RPMI7951 (cell line): ENCODE measurements around the gene LRPPRC. TPM values are rescaled to one million over a fixed set of nuclear protein-coding genes. Genes with fewer than 3 reads are reported as not detected.

Source experiments
- DNase-seq: peaks from one replicate; pipeline ENCODE4 v3.0.0-alpha.2; 2012; ENCODE audit warnings: low read depth
- total RNA-seq: library from RNA; depleted of rRNA; stranded (reverse); fragments of >200 nt; shearing (Covaris generic); gene quantifications from 2 replicates; pipeline ENCODE4 v1.2.3, GENCODE V29; 2014

Gene LRPPRC
- total RNA-seq, 1 experiment from 2014 or later, result 50.5 TPM

GRCh38 chr2:43854671-43855070 is 141.1 kb downstream of the LRPPRC start:
- no peak for DNase-seq

- DNase-seq, result no peak
Measured at GRCh38 chr2:43853141-43854081, 142.4 kb downstream of the LRPPRC start.

DNA sequence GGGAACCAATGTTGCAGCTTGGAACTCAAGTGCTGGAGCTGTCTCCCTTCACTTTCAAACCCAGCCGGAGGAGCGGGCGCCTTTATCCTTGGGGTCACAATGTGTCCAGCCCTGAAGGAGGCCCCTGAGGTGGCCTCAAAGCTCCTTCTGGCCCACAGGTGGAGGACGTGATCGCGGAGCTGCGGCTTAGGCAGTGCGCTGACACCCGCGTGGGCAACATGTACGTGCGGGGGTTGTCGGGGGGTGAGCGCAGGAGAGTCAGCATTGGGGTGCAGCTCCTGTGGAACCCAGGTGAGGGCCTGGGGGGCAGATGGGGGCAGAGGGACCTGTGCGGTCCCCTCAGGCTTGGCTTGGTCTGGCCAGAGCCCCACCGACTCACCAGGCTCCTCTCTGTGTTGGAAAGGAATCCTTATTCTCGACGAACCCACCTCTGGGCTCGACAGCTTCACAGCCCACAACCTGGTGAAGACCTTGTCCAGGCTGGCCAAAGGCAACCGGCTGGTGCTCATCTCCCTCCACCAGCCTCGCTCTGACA is 143.5 kb downstream of the LRPPRC start:
- no peak for DNase-seq

DNA sequence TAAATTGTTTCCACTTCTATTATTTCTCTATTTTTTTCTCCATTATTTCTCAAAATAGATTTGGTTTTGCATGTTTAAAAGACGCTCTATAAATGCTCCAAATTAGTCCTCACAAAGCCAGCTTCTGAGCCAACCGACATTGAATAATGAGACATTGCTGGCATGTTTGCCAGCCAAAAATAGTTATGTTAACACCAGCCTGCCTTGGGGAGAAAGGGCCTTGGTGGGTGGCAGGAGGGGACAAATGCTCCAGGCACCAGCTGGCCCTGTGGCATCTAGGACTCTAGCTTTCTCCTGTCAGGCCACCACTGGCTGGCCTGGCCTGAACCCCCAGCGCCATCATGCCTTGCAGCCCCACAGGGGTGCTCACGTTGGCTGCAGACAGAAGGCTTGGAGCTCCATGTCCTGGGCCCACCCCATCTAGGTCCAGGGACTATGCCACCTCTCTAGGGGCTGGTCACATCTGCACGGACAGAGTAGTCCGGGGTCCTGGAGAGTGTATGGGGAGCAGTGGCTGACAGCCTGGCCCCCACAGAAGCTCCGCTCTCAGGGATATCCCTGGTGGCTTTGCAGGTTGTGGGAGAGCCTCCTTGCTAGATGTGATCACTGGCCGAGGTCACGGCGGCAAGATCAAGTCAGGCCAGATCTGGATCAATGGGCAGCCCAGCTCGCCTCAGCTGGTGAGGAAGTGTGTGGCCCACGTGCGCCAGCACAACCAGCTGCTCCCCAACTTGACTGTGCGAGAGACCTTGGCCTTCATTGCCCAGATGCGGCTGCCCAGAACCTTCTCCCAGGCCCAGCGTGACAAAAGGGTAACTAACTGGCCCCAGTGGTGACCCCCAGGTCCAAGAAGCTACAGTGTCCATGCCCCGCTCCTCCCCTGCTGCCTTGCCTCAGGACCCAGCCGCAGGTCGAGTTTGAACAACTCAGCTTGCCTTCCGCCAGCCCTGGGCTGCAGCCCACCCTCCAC is 144.5 kb downstream of the LRPPRC start:
- DNase-seq, result no peak

DNA sequence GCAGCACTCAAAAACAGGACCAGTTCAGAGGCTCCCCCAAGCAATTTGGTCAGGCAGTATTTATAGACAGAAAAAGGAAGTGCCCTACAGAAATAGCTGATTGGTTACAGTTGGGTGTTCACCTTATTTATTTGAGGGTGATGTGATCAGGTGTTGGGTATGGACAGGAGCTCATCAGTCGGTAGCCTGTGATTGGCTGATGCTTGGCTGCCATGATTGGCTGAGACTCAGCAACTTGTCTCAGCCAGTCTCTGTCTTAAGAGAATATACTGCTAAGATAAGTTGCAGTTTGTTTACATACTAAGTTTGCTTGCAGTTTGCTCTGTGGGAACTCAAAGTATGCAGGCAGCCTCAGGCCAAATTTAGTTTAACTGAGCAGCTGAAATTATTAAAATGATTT is 147.6 kb downstream of the LRPPRC start:
- DNase-seq, result no peak

- no peak for DNase-seq
Measured at GRCh38 chr2:43846140-43846793, 149.5 kb downstream of the LRPPRC start.

- no peak for DNase-seq
Measured at GRCh38 chr2:43845181-43845580, 150.6 kb downstream of the LRPPRC start.

DNA sequence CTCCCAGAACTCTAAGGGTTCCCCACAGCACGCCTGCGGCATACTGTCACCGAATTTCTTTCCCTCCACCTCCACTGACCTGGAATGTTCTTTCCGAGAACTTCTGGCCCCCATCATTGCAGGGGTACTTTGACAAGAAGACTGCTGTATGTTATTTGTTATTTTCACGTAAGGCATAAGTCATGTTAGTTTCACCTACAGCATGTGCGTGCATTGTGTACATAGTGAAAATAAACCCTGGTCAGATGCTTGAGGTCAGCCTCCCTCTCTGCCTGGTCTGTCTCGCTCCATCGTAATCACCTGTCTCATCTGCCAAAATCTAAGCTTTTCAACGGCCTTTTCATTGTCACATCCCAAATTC is 152.9 kb downstream of the LRPPRC start:
- no peak for DNase-seq

DNA sequence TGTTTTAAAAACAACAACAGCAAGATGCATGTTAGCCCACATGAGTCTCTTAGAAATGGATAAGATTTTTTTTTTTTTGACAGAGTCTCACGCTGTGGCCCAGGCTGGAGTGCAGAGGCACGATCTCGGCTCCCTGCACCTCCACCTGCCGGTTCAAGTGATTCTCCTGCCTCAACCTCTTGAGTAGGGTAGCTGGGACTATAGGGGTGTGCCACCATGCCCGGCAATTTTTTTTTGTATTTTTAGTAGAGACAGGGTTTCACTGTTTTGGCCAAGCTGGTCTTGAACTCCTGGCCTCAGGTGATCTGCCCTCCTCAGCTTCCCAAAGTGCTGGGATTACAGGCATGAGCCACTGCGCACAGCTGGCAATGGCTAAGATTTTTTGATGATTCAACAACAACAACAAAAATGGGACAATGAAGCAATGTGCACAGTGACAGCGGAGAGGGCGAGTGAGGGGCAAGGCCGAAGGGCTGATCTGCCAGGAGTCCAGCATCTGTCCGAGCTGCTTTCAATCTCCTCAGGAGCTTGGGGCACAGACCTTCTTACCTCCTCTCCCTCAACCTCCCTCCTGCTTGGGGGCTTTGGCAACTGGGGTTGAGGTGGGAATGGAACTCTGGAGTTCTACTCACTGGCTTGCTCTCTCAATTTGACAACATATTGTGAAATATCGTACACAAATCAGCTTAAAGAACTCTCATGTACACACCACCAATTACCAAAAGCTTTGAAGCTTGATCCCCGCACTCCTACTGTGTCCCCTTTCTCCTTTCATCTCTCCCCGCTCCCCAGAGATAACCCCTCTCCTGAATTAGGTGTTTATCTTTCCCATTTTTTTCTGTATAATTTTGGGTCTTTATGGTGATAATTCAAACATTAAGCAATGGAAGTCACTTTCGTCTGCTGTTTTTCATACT is 153.6 kb downstream of the LRPPRC start:
- DNase-seq, result no peak

DNA sequence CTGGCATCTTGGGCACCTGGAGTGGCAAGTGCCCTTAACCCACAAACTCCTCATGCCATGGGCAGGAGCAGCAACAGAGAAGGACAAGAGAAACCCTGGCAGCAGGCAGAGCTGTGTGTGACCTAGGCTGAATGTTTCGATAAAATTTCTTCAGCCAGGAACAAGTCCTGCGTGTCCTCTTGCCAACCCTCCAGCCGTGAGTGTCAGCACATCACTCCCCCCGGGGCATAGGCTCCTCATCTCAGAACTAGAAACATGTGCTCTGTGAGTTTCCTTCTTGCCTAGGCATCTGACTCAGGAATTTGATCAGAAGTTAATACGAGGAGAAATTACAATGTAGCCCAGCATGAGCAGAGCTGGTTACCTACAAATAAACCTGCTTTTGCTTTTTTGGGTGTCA is 154.8 kb downstream of the LRPPRC start:
- DNase-seq, result peak; percentile 35

DNA sequence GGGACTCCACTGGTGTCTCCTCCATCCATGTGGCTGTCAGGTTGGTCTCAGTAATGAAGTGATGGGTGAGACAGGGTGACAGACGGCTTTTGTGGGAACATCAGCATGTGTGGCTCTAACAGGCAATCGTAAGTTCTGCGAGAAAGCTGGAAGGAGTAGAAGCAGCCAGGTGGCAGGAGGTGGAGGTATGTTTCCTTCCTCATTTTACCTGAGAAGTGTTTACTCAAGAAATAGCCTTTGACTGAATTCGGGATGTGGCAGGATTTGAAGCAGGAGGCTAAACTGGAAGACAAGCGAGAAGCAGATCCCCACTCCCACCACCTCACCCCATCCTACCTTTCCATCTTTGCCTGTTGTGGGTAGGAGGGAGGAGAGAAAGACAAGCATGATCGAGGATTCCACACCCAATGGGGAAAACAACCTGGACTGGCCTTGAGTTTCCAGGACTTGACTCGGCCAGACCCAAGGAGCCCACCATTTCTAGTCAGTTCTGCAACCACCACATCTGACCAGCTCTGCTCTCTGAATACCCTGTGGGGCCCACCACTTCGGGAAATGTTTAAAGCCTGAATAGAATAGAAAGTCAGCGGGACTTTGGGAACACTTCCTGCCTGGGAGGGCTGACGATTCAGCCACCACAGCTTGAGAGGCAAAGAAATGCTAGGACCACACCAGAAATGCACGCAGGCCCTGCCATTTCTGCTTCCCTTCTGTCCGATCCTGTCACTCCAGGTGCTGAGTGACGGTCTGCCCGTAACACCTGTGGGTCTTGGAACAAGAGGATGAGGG is 155.8 kb downstream of the LRPPRC start:
- no peak for DNase-seq

- no peak for DNase-seq
Measured at GRCh38 chr2:43838560-43839267, 157.1 kb downstream of the LRPPRC start, which contains the start of the genes ABCG5 and ABCG8. Gene ABCG5 (minus strand): TSS chr2:43838839. CDS start chr2:43838679, 160 bp downstream. Gene ABCG8 (plus strand): TSS chr2:43838971. CDS start chr2:43839054, 83 bp downstream.

GRCh38 chr2:43837831-43838559 is 157.8 kb downstream of the LRPPRC start:
- DNase-seq, result no peak

- no peak for DNase-seq
Measured at GRCh38 chr2:43837033-43837432, 158.8 kb downstream of the LRPPRC start.
